Panc1 (cell line): ENCODE results near the gene MAP3K4.

Experiments used
- POLR2AphosphoS5 ChIP-seq: IDR thresholded peaks from 2 replicates; pipeline ENCODE4 v1.6.1; 2012; ENCODE audit warnings: mild to moderate bottlenecking, low read depth, low read length, moderate library complexity
- TF ChIP-seq, protein P1 (sequence below): fragments of 450-650 bp; IDR thresholded peaks from 2 replicates; pipeline ENCODE4 v1.5.1; 2017; ENCODE audit warnings: mild to moderate bottlenecking

DNA sequence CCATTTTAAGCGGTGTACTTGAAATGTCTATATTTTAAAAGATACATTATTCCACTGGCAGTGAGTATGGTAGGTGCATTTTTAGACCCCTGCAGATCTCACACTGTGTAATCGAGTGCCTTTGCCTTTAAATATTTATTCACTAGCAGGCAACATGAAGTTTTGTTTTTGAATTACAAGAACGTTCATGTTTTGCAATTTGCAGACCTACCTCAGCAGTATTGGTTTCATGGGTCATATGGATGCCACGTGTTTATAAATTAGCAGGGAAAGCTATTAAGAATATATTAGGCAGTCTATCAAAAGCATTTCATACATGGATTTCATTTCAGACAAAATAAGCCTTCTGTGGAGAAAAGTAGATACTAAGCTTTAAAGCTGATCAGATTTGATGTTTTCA is 7.2 kb downstream of the MAP3K4 start:
- TF ChIP-seq, protein P1, sequence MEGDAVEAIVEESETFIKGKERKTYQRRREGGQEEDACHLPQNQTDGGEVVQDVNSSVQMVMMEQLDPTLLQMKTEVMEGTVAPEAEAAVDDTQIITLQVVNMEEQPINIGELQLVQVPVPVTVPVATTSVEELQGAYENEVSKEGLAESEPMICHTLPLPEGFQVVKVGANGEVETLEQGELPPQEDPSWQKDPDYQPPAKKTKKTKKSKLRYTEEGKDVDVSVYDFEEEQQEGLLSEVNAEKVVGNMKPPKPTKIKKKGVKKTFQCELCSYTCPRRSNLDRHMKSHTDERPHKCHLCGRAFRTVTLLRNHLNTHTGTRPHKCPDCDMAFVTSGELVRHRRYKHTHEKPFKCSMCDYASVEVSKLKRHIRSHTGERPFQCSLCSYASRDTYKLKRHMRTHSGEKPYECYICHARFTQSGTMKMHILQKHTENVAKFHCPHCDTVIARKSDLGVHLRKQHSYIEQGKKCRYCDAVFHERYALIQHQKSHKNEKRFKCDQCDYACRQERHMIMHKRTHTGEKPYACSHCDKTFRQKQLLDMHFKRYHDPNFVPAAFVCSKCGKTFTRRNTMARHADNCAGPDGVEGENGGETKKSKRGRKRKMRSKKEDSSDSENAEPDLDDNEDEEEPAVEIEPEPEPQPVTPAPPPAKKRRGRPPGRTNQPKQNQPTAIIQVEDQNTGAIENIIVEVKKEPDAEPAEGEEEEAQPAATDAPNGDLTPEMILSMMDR: no peak
- TF ChIP-seq POLR2AphosphoS5: no peak
